H1 (cell line): ENCODE data around the gene KRTAP10-12.

Experiments used
- BCL11A ChIP-seq, 2 experiments: IDR thresholded peaks; one replicate each; pipeline ENCODE4 v1.6.1; 2011; ENCODE audit warnings: low read depth in 2 of 2, low read length in 2 of 2, mild to moderate bottlenecking in 2 of 2
- JUND ChIP-seq: IDR thresholded peaks from 2 replicates; pipeline ENCODE4 v1.6.1; 2011; ENCODE audit warnings: mild to moderate bottlenecking, improper control_type of control experiment, low read length
- POLR2A ChIP-seq, 2 experiments: IDR thresholded peaks; 1 replicate in 1 of 2; 2 replicates in 1 of 2; pipeline ENCODE4 v1.6.1; 2011; ENCODE audit warnings: low read depth in 2 of 2, low read length in 2 of 2, mild to moderate bottlenecking in 2 of 2; ENCODE audit errors: control extremely low read depth in 1 of 2
- RAD21 ChIP-seq, 2 experiments: IDR thresholded peaks in 1 of 2; conservative IDR thresholded peaks in 1 of 2; 2 replicates each; pipeline ENCODE4 v1.6.1; 2011; ENCODE audit warnings: low read depth in 2 of 2, low read length in 2 of 2, improper control_type of control experiment in 1 of 2, inconsistent platforms in 1 of 2, mild to moderate bottlenecking in 1 of 2, moderate library complexity in 1 of 2
- YY1 ChIP-seq: IDR thresholded peaks from 2 replicates; pipeline ENCODE4 v1.6.1; 2011; ENCODE audit warnings: low read depth, mild to moderate bottlenecking, low read length
- TF ChIP-seq, protein P1 (sequence below): IDR thresholded peaks from 2 replicates; pipeline ENCODE4 v1.6.1; 2012; ENCODE audit warnings: low read length, inconsistent platforms
- TF ChIP-seq, protein P2 (sequence below), 3 experiments: IDR thresholded peaks; 1 replicate in 2 of 3; 2 replicates in 1 of 3; pipeline versions ENCODE4 v1.5.1 to v1.6.1; 2011; ENCODE audit warnings: low read length in 3 of 3, mild to moderate bottlenecking in 3 of 3, inconsistent platforms in 2 of 3, low read depth in 1 of 3, moderate library complexity in 1 of 3; ENCODE audit not compliant: insufficient read depth in 1 of 3; ENCODE audit errors: control extremely low read depth in 1 of 3
- TF ChIP-seq, protein P3 (sequence below): IDR thresholded peaks from 2 replicates; pipeline ENCODE4 v1.6.1; 2011; ENCODE audit warnings: low read length, improper control_type of control experiment

DNA sequence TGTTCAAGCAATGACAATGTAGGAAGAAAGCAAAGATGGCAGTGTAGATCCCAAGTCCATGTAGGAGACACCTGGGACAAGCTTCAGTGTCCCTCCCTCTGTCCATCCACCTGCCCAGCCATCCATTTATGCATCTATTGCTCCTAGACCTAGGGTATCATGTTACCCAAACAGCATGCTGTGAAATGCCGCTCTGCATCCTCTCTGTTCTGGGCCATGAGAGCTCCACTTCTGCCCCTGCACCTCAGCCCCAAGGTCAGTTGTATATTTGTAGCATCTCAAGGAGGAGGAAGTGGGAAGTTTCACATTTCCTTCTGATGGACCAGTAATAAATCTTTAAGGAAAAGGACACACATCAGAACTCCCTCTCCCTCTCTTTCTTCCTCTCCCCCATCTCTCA, 42.3 kb downstream of the KRTAP10-12 start:
- TF ChIP-seq, protein P1, sequence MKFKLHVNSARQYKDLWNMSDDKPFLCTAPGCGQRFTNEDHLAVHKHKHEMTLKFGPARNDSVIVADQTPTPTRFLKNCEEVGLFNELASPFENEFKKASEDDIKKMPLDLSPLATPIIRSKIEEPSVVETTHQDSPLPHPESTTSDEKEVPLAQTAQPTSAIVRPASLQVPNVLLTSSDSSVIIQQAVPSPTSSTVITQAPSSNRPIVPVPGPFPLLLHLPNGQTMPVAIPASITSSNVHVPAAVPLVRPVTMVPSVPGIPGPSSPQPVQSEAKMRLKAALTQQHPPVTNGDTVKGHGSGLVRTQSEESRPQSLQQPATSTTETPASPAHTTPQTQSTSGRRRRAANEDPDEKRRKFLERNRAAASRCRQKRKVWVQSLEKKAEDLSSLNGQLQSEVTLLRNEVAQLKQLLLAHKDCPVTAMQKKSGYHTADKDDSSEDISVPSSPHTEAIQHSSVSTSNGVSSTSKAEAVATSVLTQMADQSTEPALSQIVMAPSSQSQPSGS, result no peak
- TF ChIP-seq RAD21 (IDR thresholded peaks at IDR 0.05 in 1 of 2, conservative IDR thresholded peaks at IDR 0.05 in 1 of 2; ENCODE audit: low read depth in 2 of 2, low read length in 2 of 2) (no peak), POLR2A (IDR thresholded peaks at IDR 0.05; ENCODE audit: control extremely low read depth in 1 of 2, low read depth in 2 of 2, low read length in 2 of 2) (no peak), YY1 (no peak), BCL11A (IDR thresholded peaks at IDR 0.05; ENCODE audit: low read depth in 2 of 2, low read length in 2 of 2) (no peak), JUND (no peak)
- TF ChIP-seq, protein P2, sequence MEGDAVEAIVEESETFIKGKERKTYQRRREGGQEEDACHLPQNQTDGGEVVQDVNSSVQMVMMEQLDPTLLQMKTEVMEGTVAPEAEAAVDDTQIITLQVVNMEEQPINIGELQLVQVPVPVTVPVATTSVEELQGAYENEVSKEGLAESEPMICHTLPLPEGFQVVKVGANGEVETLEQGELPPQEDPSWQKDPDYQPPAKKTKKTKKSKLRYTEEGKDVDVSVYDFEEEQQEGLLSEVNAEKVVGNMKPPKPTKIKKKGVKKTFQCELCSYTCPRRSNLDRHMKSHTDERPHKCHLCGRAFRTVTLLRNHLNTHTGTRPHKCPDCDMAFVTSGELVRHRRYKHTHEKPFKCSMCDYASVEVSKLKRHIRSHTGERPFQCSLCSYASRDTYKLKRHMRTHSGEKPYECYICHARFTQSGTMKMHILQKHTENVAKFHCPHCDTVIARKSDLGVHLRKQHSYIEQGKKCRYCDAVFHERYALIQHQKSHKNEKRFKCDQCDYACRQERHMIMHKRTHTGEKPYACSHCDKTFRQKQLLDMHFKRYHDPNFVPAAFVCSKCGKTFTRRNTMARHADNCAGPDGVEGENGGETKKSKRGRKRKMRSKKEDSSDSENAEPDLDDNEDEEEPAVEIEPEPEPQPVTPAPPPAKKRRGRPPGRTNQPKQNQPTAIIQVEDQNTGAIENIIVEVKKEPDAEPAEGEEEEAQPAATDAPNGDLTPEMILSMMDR (IDR thresholded peaks at IDR 0.05; ENCODE audit: control extremely low read depth in 1 of 3, insufficient read depth in 1 of 3, low read depth in 1 of 3, low read length in 3 of 3), result no peak
- TF ChIP-seq, protein P3, sequence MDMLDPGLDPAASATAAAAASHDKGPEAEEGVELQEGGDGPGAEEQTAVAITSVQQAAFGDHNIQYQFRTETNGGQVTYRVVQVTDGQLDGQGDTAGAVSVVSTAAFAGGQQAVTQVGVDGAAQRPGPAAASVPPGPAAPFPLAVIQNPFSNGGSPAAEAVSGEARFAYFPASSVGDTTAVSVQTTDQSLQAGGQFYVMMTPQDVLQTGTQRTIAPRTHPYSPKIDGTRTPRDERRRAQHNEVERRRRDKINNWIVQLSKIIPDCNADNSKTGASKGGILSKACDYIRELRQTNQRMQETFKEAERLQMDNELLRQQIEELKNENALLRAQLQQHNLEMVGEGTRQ, result no peak
